Measurements from ENCODE around the gene FAM107B.

Gene FAM107B

DNA sequence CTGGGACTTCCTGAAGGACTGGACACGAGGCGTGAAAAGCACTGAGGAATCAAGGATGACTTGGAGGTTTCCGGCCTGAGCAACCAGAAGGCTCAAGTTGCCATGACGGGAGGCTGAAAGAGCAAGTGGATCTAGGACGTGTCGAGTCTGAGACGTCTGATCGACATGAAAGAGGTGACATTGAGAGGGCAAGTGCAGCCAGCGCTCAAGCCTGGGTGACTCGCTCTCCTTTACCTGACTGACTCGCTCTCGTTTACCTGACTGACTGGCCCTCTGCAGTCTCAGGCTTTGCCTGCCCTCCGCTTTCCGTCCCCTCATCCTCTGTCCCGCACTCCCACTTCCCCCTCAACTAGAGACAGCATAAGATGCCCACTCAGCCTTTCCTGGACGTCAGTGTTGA lies 241.4 kb downstream of the FAM107B start:
- no peak for DNase-seq (ENCODE audit: low read depth)

DNA sequence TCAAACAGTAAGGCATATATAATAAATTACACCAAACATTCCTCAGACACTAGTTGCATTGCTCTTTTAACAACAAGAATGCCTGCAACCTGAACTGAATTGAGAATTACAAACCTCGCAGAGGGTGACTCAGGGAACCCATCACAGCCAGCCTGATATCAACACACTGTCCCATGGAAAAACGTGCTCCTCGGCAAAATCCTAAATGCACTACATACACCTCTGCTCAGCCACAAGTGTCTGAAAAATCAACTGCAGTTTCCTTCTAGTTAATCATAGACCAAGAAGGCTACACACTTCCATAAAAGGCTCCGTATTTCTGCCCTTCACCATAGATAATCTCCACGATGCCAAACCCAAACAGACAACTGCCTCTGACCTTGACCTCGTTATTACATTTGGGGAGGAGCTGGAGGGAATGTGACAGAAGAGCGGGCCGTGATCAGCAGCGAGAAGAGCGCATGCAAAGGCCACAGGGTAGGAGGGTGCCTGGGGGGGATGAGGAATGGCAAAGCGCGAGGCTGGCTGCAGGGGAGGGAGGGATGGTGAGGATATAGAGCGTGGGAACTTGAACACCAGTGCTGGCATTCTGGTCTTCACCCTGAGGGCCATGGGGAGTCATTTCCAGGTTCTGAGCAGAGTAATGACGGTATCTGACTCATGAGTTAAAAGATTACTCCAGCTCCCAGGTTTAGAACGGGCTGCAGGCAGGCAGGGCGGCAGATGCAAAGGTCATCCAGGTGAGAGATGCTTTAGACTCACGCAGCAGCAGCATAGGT lies 242.0 kb downstream of the FAM107B start:
- DNase-seq (ENCODE audit: low read depth): no peak

DNA sequence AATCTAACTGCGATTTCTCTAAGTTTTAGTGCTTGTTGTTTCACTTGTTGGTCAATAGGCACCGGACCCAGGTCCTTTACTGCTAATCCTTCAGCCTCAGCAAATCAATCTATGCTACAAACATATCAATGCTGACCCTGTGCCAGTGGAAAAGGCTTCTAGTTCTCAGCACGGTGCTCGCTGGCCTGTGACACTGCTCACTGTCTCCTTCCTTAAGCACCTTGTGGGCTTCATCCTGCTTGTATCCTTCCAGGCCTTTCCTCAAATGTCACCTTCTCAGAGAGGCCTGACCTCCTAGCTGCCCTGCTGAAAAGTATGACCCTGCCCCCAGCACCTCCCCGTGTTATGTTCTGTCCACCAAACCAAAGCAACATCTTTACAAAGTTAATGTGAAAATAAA lies 242.7 kb downstream of the FAM107B start:
- no peak for DNase-seq (ENCODE audit: low read depth)

DNA sequence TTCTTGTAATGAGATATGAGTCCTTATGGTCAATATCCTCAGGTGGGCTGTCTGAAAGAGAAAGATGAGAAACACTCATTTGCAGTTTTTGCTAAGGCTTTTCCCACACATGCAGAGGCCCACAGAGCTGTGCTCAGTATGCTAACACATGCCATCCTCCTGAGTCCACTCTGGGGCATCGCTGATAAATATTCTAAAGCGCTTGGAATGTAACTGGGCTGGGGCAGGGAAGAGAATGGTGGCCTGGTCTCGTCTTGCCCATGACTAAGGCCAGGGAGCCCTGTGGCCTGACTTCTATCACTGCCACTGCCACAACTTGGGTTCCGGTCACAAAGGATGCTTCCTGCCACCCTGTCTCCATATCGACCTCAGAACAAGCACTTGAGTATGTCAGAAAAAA lies 244.2 kb downstream of the FAM107B start:
- DNase-seq (ENCODE audit: low read depth): no peak

DNA sequence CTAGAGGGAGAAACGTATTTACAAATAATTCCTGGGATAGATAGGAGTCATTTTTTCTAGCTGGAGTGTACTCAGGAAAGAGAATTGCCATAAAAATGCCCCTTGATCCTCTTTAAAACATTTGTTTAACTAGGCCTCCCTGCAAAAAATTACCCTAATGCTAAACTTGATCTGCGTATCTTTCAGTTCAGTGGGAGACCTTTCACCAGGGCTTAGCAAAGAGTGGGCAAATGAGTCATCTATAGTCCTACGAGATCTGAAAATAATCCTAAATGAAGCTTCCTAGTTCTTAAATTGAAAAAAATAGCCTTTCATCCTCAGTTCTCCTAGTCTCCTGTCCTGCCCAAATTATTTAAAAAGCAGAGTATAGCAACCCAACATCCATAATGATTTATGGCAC lies 245.3 kb downstream of the FAM107B start:
- no peak for DNase-seq (ENCODE audit: low read depth)

DNA sequence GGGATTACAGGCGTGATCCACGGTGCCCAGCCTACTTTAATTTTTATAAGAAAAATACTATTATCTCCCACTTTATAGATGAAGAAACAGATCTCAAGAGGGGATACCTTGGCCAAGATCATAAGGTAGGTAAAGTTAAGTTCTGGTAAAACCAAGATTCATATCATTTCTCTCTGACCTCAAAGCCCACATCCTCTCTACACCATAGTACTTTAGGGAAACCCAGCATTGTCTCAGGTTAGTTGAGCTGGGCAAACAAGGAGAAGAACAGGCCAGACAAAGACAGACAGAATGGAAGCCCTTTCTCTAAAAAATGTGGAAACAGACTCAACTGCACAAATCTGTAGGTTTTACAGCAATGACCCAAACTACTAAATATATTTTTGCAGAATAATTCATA lies 246.2 kb downstream of the FAM107B start:
- no peak for DNase-seq (ENCODE audit: low read depth)

DNA sequence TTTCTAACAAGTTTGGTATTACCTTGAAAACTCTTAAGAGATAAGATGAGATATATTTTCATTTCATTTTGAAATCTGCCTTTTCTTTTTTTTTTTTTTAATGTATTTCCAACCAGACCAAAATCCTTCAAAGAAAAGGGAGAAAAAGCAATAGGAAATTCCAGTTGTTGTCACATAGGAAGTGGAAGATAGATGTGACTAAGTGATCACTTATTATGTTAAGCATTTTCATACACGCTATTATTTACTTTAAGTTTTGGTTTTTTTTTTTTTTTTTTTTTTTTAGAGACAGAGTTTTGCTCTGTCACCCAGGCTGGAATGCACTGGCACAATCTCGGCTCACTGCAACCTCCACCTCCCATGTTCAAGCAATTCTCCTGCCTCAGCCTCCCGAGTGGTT lies 246.8 kb downstream of the FAM107B start:
- DNase-seq (ENCODE audit: low read depth): no peak

DNA sequence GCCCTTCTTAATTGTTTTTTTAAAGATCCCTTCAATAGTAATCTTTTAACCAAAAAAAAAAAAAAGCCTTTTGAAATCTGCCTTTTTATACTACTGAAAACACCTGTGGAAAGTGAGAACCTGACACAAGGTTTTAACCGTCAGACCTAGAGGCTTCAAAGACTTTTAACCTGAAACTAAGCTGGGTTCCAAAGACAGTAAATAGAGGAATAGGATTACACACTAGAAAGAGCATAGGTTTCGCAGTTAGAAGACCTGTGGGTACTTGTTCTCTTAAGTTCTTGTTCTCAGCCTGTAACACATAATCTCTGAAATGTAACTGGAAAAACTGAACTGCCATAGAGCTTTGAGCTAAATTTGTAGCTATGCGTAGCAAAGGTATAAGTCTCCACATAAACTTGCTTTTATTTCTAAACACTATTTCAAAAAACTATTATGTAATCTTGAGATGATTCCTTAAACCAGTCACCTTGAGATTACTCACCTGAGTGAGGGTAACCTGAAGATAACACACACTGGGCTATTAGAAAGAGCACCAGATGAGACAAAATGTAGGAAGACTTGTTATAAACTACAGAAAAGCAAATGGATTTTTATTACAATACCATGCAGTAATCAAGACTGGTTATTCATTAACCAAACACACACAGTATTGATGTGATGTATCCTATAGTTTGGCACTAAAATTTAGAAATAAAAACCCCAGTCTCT lies 247.4 kb downstream of the FAM107B start:
- no peak for DNase-seq (ENCODE audit: low read depth)

DNA sequence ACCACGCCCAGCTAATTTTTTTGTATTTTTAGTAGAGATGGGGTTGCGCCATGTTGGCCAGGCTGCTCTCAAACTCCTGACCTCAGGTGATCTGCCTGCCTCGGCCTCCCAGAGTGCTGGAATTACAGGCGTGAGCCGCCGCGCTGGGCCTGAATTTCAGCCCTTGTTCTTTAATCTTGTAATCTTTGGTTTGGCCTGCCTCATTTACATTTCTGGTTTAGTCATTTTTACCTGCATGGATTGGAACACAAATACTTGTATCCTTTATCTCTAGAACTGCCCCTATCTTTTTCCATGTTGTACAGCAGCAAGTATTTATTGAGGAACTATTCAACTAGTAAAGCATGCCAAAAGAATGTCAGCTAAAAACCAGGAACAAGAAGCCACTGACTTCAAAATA lies 248.4 kb downstream of the FAM107B start:
- DNase-seq (ENCODE audit: low read depth): no peak

DNA sequence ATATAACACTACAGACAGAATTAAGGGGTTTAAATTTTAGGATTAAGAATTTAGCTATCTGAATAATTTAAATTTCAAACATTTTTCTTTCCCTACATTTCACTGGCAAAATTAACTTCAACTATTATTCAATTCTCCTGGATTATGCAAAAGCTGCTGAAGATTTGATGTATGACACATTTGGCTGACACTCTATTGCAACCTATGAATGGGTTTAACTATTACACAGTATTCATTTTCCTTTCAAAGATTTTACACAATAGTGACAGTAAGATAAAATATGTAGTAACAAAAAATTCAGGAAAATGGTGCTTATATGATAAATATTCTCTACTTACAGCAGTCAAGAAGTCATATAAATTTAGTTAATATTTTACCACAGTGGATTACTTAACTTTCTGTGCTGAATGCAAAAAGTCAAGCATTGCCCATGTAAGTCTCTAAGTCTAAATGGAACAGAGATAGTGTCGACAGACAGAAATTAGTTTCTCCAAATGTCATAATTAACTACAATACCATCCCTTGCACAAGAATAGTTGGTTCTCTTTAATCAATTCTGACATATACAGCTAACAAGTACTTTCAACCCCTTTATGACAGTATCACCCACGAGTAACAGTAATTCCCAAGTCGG lies 249.9 kb downstream of the FAM107B start:
- no peak for DNase-seq (ENCODE audit: low read depth)

DNA sequence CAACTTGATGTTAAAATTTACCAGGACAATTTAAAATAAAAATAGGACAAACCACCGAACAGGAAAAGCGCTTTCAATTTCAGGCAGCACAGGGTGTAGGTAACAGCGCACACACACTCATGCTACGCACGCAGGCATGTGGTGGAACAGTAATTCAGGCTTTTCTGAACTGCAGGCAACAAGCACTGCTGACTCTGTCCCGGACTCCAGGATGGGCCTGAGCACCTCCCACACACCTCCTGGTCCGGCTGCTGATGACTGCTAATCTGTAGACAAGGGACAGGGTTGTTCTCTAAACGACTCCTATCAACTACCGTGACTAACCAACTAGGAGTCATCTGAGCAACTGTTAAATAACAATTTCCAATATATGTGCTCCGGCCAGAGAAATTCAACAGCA lies 251.4 kb downstream of the FAM107B start:
- no peak for DNase-seq (ENCODE audit: low read depth)

DNA sequence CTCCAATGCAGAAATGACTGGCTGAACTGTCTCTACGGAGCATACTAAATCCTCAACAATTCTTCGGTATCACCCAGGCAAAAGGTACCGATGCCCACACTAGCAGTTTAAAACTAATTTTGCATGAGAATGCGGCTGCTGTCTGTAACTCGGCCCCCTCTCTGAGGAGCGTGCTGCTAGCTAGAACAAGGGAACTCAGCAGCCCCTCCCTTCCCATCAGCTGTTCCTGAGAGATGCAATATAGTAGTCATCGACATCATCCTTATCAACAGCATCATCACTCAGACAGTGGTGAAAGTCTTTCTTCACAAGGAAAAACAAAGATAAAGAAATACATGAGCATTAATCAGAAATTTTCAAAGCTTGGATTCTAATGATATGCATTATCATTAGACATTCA lies 254.9 kb downstream of the FAM107B start:
- DNase-seq (ENCODE audit: low read depth): no peak

DNA sequence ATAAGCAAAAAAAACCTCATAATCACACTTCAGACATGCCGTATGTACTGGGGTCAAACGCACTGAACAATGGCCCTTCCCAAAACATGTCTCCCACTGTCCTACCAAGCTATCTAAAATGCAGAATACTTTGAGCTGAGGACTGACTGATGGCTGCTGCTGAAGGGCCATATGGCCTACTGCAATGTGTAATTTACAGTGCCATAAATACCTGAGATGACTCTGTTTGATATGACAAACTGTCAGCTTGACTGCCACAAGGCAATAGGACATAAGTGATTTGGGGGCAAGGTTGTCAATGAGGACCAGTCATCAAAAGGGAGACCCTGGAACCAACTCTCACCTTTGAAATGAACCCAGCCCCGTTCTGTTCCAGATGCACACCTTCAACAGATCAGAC lies 256.5 kb downstream of the FAM107B start:
- no peak for DNase-seq (ENCODE audit: low read depth)

DNA sequence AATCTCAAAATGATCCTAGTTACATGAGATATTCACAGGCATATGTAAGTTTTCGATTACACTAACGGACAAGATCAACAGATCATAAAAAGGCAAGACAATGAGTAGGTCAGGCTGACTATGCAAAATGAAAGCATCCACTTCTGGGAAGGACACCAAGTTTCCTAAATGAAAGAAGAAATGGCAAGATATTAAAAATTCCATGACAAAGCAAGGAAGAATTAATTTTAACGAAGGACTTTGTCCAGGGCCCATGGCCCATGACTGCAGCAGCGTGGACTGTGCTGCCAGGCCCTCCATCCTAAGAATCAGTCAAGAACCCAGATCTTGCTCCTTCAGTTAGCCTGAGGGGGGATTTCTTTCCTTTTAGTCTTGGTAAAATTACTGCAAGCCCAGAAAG lies 261.6 kb downstream of the FAM107B start:
- no peak for DNase-seq (ENCODE audit: low read depth)

DNA sequence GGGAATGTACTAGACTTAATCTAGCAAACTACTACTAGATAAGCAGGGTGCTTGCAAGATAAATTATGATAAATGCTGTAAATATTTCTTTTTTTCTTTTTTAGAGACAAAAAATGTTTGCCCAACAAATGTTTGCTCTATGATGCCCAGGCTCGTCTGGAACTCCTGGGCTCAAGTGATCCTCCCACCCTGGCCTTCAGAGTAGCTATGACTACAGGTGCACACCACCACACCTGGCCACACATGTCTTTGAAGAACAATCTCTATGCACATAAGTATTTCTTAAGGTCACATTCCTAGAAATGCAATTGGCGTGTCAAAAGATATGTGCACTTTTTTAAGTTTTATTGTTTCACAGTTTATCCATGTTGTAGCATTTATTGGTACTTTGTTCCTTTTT lies 264.4 kb downstream of the FAM107B start:
- DNase-seq (ENCODE audit: low read depth): no peak

DNA sequence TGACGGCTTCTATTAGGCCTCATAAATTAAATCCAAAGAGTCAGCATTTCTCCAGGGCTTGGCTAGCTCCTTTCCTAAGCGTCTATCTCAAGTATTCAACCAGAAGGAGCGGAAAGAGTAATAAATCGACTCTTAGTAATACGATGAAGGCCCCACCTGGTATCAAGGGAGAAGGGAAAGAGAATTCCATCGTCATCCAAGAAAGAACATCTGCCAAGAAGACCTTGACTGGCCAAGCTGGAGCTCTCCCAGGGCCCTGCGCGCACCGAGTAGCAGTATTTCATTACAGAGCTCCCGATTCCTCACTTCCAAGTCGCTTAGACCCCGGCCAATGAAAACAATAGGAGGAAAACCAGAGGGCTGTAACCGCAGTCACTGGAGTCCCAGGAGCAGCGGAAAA lies 266.0 kb downstream of the FAM107B start:
- no peak for DNase-seq (ENCODE audit: low read depth)

DNA sequence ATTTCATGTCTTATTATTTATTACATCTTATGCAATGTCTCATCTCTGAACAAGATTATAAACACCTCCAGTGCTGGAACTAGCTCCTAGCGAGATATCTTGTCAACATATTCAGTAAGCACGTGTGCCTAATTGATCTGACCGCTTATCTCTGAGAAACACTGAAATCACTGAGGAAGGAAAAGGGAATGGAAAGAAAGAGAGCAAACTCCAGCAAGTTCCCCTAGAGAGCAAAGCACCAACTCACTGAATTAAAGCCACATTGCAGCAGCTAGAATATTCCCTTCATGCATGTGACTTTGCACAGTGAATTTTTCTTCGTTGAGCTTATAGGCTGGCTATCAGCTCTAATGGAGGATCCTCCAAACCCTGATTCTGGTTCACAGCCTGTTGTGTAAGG lies 266.9 kb downstream of the FAM107B start:
- DNase-seq (ENCODE audit: low read depth): no peak

DNA sequence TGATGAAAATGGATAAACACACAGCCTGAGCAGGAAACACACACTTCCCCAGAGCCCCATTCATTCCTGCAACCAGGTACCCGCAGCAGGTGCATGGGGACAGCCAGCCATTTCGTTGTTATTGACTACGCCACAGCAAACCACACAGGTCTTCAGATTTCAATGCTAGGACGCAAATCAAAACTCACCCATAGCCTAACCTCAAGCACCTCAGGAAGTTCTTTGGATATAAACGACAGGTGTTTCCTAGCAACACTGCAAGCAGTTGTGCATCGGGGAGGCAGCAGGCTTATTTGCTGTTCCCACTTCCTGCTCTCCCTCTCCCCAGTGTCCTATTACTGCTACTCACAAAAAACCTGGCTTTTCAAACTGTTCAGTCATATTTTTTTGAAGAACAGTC lies 267.5 kb downstream of the FAM107B start:
- no peak for DNase-seq (ENCODE audit: low read depth)

DNA sequence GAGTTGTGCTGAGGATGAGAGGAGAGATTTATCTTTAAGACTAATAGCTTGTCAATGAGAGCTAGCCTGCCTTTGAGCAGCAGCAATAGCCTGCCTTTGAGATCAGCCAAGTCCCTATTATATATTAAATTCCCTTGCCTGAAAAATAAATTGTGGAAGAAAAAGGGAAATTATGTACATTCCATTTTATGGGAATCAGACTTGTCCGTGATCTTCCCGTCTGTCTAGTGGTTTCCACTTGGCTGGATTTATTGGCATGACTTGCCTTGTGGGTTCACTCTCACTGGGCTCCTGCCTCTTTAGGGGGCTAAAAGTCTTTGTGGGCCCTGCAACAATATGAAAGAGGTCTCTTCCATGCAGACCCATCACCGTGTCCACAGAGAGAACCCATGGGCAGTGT lies 272.3 kb downstream of the FAM107B start:
- no peak for DNase-seq (ENCODE audit: low read depth)

DNA sequence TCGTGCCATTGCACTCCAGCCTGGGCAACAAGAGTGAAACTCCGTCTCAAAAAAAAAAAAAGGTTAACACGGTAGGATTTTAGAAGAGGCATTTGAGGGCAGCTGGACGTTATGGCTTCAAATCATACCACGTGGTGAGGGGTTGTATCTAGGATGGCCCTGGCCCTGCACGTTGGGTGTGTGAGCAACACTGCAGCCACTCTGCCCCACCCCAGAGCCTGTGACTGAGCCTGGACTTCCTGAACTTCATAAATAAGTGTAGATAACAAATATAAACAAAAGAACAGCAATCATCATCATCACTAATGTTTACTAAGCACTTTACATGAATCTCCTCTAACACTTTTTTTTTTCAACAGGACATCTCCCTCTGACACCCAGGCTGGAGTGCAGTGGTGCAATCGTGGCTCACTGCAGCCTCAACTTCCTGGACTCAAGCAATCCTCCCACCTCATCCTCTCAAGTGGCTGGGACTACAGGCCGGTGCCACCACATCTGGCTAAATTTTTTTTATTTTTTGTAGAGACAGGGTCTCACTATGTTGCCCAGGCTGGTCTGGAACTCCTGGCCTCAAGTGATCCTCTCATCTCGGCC lies 274.4 kb downstream of the FAM107B start:
- no peak for DNase-seq (ENCODE audit: low read depth)

DNA sequence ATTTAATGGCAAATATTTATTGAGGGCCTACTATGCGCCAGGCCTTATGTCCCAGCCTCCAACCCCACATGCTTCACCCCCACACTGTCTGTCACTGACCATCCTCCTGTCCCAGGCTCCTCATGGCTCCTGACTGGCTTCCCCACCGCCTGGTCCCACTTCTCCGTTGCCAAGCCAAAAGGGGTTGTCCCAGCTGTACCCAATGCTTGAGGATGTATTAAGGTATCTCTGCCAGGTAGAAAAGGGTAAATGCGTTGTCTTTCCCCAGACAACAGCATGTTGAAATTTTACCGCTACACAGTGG lies 275.1 kb downstream of the FAM107B start:
- no peak for DNase-seq (ENCODE audit: low read depth)

DNA sequence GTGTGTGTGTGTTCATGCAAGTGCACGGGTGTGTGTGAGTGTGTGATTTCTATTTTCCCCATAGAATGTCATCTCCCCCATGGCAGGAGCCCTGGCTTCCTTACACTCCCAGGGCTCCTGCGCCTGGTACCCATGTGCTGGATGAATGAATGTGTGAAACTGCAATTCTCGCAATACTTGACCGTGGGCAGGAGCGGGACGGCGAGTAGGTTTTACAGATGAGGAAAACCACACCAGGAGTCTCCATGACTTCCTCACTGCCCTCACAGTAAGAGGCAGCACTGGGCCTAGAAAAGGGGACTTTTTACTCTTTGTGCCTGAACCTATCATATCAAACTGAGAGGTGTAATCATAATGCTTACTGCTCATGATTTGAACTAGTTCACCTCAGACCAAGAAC lies 276.4 kb downstream of the FAM107B start:
- no peak for DNase-seq (ENCODE audit: low read depth)

DNA sequence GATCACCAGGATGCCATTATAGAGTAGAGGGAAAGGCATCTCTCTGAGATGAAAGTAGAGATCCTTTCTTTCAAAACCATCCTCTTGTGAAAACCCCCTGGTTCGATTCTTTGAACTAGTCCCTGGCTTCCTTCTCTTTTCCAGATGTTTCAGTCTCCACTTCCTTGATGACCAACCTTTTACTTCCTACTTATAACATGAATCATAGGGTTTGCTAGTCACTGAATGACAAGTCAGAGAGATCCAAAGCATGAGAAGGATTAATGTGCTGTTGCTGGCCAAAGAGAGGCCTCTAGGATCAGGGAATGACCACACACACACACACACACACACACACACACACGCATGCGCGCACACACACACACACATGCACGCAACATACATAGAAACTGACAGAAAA lies 282.9 kb downstream of the FAM107B start:
- no peak for DNase-seq (ENCODE audit: low read depth)

Data from stimulated activated CD8-positive, alpha-beta memory T cell treated with anti-CD3 and anti-CD28 coated beads, Interleukin-15, amount 100 ng/mL, for 1 hour (primary cell).